HG03108 (cell line): Measurements from ENCODE around the gene WNT7B.

Experiments
- ATAC-seq: cut with Tn5 transposase; IDR thresholded peaks from one replicate; pipeline ENCODE4 v1.9.1; 2021; ENCODE audit warnings: moderate library complexity; ENCODE audit not compliant: unreplicated experiment

The WNT7B gene

DNA sequence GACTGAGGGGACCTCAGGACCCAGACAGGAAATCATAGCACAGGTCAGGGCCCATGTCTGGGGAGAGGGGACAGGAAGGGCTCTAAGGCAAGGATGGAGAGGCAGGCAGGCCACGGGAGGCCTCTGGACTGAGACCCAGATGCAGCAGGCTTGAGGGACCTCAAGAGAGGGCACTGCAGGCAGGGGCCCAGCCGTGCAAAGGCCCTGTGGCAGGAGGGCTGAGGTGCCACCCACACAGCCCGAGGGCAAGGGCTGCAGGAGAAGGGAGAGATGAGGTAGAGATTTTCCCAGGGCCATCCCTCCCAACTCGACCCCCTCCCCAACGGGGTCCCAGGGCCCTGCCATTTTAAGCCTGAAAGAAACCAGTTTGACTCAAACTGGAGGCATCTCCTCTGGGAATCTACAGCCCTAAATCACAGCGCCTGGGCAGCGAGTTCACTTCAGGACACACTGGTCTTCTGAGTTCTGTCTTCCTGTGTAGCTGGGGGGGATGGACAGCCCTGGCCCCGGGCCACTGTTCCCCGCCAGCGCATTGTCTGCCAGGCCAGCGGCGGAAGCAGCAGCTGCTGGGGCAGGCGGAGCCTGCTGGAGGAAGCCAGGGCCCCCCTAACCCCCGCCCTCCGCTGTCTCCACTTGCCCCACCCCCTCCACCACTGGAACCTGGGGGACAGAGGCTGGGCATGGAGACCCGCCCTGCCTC, 20.3 kb upstream of the WNT7B start:
- no peak for ATAC-seq

DNA sequence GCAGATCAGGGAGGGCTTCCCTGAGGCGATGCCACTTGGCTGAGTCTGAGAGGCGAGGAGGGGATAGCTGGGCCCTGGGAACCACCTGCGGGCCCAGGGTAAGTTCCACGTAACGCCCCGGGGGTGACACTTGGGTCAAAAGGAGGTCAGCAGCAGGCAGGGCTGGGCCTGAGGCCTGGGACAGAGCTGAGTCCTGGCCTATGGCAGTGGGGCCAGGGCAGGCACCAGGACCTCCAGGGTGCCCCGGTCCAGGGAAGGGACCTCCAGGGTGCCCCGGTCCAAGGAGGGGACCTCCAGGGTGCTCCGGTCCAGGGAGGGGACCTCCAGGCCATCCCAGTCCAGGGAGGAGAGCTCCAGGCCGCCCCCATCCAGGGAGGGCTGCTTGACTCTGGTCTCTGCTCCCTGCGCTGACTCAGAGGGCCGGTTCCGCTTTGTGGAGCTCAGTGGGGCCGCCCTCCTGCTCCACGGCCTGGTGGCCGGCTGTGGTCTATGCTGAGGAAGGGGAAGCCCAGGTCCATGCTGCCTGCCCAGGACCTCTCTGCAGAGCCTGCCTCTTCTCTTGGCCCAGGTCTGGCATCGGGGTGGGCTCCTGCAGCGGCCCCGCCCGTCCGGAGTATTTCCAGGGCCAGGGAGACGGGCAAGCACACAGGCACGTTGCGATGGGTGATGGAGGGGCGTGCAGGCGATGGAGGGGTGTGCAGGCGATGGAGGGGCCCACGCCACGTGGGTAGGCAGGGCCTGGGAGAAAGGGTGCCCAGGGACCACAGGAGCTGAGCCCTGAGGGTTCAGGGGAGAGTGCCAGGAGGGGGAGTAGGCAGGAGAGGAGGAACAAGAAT, 19.5 kb upstream of the WNT7B start:
- no peak for ATAC-seq

DNA sequence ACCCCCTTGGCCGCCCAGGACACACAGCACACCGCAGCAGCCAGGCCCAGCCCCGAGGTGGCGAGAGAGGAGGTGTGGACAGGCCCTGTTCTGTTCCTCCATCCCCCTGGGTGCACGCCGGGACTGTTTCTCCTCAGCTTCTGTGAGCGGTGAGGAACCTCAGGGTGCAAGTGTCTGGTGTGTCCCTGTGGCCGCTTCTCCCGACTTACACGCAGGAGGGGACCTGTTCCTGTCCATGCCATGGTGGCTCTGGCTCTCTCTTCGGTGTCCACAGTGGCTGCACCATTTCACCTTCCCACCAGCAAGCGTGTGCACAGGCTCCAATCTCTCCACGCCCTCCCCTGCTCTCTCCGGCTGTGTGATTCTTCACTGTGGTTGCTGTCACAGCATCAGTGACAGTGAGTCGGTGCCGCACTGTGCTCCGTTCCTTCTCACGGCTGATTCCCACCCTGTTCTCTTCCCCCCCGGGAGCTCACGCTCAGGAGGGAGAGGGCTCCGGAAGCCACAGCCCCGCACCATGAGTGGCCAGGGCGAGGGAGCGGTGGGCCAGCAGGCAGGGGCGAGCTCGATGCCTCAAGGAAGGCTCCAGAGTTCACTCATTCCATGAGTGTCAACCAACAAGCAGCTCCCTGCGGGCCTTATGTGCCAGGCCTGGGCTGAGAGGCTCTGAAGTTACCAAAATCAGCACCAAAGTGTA, 18.6 kb upstream of the WNT7B start:
- no peak for ATAC-seq

DNA sequence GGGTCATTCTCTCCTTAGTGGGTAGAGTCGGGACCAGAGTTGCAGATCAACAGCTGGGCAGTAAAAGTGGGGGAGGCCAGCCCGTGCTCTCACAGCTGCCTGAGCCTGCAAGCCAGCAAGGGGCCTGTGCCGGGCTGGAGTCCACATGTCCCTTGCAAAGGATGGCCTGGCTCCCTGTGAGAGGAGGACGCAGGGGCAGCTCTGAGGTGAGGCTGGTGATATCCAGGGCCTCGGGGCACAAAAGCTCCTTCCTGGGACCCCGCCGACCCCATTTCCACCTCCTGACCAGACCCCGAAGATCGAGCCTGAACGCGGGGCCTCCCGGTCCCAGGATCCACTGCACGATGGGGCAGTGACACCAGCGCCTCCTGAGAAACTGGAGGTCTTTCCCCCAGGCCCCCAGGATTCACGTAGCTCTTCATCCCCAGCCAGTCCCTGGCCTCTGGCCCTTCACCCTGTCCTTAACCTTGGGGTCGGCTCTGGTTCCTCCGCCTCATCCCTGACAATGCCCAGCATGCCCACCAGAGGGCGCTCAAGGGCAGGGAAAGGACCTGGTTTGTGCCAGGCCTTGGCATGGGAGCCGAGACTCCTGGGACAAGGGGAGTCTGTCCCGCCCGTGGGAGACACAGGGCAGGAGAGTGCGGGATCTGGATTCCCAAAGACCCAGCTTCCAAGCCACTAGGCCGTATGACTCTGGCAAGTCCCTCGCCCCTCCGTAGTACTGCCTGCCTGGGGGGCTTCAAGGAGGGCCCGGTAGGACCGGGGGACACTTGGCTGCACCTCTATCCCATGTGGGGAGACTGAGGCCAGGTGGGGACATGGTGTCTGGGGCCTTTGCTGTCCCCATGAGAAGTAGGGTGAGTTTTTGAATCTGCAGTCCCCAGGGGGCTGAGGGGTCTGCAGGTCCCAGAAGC, 17.8 kb upstream of the WNT7B start:
- ATAC-seq: no peak

DNA sequence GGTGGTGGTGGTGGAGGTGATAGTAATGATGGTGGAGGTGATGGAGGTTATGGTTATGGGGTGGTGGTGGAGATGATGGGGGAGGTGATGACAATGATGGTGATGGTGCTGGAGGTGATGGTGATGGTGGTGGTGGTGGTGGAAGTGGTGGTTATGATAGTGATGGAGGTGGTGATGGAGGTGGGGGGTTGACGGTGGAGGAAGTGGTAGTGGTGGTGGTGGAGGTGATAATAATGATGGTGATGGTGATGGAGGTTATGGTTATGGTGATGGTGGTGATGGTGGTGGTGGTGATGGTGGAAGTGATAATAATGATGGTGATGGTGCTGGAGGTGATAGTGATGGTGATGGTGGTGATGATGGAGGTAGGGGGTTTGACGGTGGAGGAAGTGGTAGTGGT, 16.9 kb upstream of the WNT7B start:
- no peak for ATAC-seq

DNA sequence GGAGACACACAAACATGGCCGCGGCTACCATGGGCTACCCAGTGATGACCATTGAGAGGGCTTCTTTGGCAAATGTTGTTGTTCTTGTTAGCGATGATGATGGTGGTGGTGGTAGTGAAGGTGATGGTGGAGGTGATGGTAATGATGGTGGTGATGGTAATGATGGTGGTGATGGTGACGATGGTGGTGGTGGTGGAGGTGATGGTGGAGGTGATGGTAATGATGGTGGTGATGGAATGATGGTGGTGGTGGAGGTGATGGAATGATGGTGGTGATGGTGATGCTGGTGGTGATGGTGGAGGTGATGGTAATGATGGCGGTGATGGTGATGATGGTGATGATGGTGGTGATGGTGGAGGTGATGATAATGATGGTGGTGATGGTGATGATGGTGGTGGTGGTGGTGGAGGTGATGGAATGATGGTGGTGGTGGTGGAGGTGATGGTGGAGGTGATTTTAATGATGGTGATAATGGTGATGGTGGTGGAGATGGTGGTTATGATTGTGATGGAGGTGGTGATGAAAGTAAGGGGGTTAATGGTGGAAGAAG, 16.3 kb upstream of the WNT7B start:
- ATAC-seq: no peak

DNA sequence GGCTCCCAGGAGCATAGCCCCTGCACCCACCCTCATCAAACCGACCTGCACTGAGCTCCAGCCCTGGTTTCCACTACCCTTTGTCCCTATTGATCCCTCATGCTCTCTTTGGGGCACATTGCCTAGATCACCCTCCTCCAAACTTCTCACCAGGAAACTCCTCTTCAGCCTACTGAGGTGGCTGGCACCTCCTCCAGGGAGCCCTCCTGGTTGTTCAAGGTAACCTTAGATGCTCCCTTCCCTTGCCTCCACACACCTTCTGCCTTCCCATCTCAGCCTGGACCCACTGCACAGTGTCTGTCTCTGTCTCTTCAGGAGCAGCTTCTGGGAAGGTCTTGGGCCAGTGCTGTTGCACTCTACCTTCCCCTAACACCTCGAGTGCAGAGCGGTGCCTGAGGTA, 15.8 kb upstream of the WNT7B start:
- ATAC-seq: no peak

DNA sequence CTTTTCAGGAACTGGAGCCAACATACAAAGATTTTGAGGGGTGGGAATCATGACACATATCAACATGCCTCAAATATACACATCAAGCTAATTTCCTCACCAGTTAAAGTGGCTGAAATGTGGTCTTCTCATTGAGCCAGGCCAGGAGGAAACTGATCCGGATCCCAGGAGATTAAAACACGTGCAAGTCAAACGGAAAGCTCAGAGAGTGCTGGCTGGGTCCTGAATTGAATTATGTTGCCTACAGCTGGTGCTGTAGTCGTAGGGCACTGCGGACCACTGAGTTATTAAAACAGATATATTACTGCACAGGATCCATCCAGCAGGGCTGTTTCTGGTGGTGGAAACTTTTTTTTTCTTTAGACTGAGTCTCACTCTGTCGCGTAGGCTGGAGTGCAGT, 14.1 kb upstream of the WNT7B start:
- no peak for ATAC-seq

DNA sequence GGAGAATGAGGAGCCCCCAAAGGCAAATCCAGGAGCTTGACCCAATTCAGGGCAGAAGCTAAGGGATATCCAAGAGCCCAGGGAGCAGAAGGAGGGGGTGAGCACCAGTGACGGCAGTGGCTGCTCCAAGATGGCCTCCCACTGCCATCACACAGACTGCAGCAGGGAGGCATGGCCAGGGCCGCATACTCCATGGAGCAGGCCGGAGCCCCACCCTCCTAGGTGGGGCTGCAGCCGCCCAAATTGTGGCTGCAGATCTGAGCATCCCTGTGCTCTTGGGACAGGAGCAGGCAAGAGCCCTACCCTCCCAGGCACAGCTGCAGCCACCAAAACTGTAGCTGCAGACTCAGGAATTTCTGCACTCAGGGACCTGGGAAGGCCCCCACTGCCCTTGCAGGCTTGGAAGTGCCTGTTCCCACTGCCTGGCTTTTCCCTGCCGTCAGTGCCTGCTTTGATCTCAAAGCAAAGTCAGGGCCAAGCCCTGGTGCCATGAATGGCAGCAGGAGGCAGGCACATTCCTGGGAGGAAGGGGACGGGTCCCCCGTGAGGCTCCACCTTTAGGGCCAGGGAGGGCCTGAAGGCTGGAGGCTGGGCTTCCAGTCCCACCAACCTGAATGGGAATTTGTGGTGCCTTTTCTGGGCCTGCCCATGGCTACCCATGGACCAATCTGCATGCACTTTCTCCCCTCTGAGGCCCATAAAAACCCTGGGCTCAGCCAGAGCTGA, 10.3 kb upstream of the WNT7B start:
- no peak for ATAC-seq

DNA sequence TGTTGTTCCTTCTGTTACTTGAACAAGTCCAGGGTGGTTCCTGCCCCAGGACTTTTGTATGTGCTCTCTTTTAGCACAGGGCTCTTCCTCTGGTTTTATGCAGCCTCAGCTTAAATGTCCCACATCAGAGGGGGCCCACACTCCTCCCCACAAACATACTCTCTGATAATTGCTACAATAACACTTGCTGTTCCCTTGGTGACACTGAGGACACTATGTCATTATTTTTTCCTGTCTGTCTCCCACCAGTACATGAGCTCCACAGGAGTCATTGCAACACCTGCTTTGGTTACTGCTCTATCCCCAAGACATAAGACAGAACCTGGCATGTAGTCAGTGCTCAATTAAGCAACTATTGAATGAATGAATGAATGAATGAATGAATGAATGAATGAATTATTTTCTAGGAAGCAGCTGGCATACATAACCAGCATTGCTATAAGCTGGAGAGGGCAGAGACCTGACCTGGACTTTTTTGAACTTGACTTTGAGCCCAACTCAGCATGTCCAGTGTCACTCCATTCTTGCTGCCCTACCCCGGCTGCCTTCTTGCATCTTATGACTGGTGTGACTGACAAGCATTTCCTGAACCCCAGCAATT, 7.5 kb upstream of the WNT7B start:
- ATAC-seq: no peak

DNA sequence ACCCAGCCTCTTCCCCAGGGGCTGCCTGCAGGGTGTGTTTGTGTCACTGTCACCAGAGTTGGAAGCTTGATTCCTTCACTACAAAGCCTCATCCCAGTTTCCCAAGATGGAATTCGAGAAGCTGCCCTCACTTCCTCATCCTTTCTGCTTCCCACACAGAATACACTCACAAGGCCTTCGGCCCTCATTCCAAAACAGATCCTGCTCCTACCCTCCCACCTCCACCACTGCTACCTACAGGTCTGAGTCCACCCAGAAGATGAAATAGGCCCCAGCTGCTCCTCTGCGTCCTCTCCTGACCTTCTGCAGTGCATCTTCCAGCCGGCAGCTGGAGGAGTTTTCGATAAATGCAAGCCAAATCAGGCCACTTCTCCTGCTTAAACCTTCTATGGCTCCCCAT, 6.8 kb upstream of the WNT7B start:
- ATAC-seq: no peak

DNA sequence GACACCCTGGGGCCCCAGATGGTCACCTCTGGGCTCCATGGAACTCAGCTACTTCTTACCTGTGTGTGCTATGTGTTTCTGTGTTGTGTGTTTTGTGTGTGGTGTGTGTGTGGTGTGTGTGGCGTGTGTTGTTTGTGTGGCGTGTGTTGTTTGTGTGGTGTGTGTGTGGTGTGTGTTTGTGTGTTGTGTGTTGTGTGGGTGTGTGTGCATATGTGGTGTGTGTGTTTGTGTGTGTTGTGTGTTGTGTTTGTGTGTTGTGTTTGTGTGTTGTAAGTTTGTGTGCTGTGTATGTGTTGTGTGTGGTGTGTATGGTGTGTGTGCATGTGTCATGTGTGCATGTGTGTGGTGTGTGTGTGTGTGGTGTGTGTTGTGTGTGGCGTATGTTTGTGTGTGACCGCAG, 3.8 kb upstream of the WNT7B start:
- no peak for ATAC-seq

DNA sequence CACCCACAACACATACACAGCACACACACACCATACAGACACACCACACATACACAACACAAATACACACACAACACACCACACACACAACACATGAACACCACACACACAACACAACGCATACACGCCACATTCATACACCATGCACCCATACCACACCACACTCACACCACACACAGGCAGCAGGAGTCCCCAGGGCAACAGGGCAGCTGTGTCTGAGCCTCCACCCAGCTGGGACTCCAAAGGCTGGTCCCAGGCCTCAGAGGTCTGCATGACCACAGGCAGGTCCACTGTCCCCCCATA, 3.3 kb upstream of the WNT7B start:
- no peak for ATAC-seq

DNA sequence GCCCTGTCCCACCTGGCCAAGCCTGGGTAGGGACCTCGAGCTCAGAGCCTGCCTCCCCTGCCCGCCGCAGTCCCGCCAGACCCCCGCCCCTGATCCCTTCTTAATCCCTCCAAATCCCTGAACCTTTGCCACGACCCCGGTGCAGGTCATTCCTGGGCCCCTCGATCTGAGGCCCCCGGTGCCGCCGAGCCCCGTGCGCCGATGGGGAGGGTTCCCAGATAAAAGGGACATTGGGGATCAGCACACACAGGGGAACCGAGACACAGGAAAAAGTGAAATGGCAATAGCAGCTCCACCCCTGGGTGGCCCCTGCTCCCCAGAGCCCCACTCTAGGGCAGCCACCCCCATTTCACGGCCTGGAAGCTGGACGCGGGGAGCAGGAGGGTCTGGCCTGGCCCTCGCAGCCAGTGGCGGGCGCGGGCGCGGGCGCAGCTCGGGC, 1.3 kb upstream of the WNT7B start:
- ATAC-seq: no peak

DNA sequence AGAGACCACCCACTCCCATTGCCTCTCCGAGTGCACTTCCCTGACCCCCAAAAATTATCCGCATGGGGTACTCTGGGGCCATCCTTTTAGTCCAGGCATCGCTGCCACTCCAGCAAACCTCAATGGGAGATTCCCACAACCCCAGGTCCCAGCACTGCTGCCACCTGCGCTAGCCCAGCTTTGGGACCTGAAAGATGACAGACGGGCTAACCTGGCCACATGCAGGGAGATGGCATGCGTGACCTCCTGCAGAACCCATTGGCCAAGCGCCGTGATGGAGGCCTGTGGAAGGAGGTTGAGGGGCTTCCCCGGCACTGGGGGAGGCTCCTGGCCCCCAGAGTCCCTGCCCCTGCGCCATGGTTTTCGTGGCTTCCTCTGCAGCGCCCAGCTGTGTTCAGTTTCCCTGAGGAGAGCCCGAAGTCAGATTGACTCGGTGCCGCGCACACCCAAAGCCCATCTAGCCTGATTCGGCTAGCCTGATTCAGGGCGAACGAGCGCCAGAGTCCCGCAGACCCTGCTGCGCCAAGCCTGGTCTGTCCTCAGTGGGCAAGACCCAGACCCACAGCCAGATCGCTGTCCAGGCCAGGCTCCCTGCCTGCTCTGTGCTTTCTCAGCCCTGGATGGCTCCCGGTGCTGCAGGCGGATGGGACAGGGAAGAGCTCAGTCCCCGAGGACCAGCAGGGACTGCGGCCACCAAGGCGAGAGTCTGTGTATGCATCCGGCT, 751 bp upstream of the WNT7B start:
- ATAC-seq: no peak

DNA sequence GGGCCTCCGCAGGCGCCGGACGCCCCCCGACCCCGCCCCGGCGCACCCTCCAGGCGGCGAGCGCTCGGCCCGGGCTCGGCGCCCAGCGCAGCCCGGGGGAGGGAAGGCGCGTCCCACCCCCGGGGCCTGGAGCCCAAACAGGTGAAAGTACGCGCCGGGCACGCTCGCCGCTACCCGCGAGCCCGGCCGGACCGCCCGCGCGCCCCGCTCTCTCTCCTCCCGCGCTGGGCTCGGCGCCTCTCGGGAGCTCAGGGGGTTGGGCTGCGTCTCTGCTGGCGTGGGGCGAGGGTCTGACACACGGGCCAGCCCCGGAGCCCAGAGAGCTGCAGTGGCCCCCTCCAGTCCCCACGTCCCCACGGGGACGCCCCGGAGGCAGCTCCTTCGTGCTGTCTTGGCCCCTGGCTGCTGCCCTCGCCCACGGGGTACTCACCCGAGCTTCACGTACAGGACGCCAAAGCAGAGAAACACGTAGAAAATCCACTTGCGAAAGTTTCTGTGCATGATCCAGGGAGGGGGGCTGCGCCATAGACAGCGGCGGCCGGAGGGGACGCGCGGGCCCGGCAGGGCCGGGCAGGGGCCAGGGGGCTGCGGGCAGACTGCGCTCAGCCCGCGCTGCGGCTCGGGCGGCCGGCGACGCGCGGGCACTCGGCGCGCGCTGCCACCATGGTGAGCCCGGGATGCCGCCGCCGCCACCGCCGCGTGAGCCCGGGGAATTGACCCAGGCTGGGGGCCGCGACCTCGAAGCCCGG, 534 bp downstream of the WNT7B start:
- ATAC-seq: no peak

DNA sequence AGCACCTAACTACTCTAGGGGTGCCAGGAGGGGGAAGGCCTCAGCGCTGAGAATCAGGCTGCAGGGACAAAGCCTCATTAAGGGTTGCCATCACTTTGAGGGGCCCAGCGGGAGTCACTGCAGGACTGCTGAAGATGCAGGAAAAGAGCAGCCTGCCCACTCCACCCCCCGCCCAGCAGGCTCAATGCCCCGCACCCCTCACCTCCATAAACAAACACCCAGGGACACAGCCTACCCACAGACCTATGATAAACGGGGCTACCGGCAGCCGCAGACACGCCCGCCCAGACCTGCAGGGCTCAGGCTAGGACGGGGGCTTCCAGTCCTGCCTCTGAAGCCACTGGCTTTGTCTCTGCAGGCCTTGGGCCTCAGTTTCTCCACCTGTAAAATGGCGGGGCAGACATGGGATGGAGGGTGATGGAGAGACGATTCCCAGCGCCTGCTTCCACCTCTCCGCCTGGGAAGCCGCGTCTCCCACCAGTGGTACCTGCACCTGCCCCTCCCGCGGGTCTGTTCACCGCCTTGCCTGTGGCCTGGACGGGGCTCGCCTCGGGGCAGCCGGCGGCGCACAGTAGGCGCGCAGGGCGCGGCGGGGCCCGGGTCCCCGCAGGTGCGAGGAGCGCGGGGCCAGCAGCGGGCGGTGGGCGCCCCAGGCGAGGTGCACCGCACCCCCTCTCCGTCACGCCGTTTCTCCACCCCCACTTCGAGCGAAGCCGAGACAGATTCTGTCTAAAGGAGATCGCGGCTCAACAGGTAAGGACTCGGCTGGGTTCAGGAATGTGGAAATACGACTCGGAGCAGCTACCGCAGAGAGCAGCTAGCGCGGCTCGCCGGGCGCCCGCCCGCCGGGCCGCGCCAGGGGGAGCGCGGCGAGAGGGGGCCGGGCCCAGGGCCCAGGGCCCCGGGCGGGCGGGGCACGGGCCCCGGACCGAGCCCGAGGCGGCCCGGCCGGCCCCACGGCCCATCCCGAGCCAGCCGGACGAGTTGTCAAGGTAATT, 1.5 kb downstream of the WNT7B start:
- ATAC-seq: no peak
